HepG2 (cell line): ENCODE measurements around the gene NCAPD2. TPM values are rescaled to one million over a fixed set of nuclear protein-coding genes. Genes with fewer than 3 reads are reported as not detected.

Source experiments
- ATAC-seq: fragments of 200-7000 bp; cut with Tn5 transposase; 3 replicates; pipeline ENCODE4 v1.9.1; 2020; ENCODE audit warnings: mild to moderate bottlenecking, moderate library complexity
- BruUV-seq: library from RNA; stranded (reverse); fragments of 400-500 nt; replicated peaks from 2 replicates; lab custom pipeline; 2021; lab: Mats Ljungman, UMichigan
- CTCF ChIA-PET: fragments of 300-600 bp; formaldehyde crosslinking; extraction: SDS; loops from one replicate; lab custom pipeline; 2021; ENCODE audit warnings: low total read pairs, inconsistent platforms, low intra/inter-chr PET ratio; lab: Yijun Ruan, JAX
- POLR2A ChIA-PET: fragments of 350-600 bp; sonication (Branson Sonifier 250); formaldehyde crosslinking; loops from one replicate; lab custom pipeline; 2020; ENCODE audit warnings: antibody characterized with exemption, inconsistent platforms; lab: Yijun Ruan, JAX
- DNase-seq: peaks from one replicate; pipeline ENCODE4 v3.0.0-alpha.2; 2015; ENCODE audit warnings: low spot score
- FAIRE-seq: peaks from 3 replicates; lab custom pipeline; 2011; peaks lifted over from hg19 to GRCh38; lab: Jason Lieb, UNC
- H2AFZ ChIP-seq: one replicate; pipeline ENCODE4 v1.6.1; 2011; ENCODE audit warnings: low read length, inconsistent platforms
- H3K27ac ChIP-seq: fragments of 300-600 bp; 3 replicates; pipeline ENCODE4 v1.8.0; 2011; ENCODE audit warnings: mixed run types, mild to moderate bottlenecking, mixed read lengths, low read length, inconsistent platforms; ENCODE audit not compliant: insufficient read depth; ENCODE audit errors: extremely low read length
- H3K27me3 ChIP-seq, 2 experiments: fragments of 200-600 bp in 1 of 2; 2 replicates in 1 of 2; 3 replicates in 1 of 2; pipeline versions ENCODE4 v1.6.0 to v1.8.0; 2011; ENCODE audit warnings: low read length in 2 of 2, mild to moderate bottlenecking in 2 of 2, moderate library complexity in 2 of 2, inconsistent platforms in 1 of 2; ENCODE audit not compliant: insufficient read depth in 2 of 2, control insufficient read depth in 1 of 2
- H3K36me3 ChIP-seq, 2 experiments: fragments of 200-600 bp in 1 of 2; replicated peaks in 1 of 2; 2 replicates in 1 of 2; 3 replicates in 1 of 2; pipeline versions ENCODE4 v1.5.1 to v1.8.0; 2011; ENCODE audit warnings: low read length in 2 of 2, inconsistent platforms in 1 of 2; ENCODE audit not compliant: insufficient read depth in 2 of 2, control insufficient read depth in 1 of 2
- H3K4me1 ChIP-seq: 2 replicates; pipeline ENCODE4 v1.5.1; 2012; ENCODE audit warnings: low read length, inconsistent platforms; ENCODE audit not compliant: insufficient read depth
- H3K4me2 ChIP-seq: 2 replicates; pipeline ENCODE4 v1.6.0; 2011; ENCODE audit warnings: low read depth, low read length, inconsistent platforms
- H3K4me3 ChIP-seq, 3 experiments: fragments of 200-600 bp in 1 of 3; sonication (generic), shearing (Covaris generic) in 1 of 3; replicated peaks in 1 of 3; 2 replicates each; pipeline ENCODE4 v1.5.1; 2011 to 2016; ENCODE audit warnings: low read length in 3 of 3, inconsistent platforms in 2 of 3, low read depth in 2 of 3, mild to moderate bottlenecking in 2 of 3, control low read depth in 1 of 3, mixed read lengths in 1 of 3; ENCODE audit not compliant: insufficient read depth in 1 of 3
- H3K79me2 ChIP-seq: one replicate; pipeline ENCODE4 v1.6.1; 2011; ENCODE audit warnings: low read length, inconsistent platforms; ENCODE audit not compliant: insufficient read depth
- H3K9ac ChIP-seq: 2 replicates; pipeline ENCODE4 v1.6.0; 2011; ENCODE audit warnings: mild to moderate bottlenecking, low read depth, low read length, inconsistent platforms; ENCODE audit not compliant: insufficient read depth
- H3K9me3 ChIP-seq: 2 replicates; pipeline ENCODE4 v1.5.1; 2012; ENCODE audit warnings: mild to moderate bottlenecking, low read length
- H4K20me1 ChIP-seq: 2 replicates; pipeline ENCODE4 v1.6.0; 2011; ENCODE audit warnings: inconsistent platforms, mild to moderate bottlenecking, low read length, moderate library complexity; ENCODE audit not compliant: insufficient read depth
- ASH2L ChIP-seq: fragments of 300-600, 200-600 bp; sonication (generic); IDR thresholded peaks from 2 replicates; pipeline ENCODE4 v1.7.0; 2017; ENCODE audit warnings: low read depth, mild to moderate bottlenecking, moderate library complexity, mixed read lengths, low read length; ENCODE audit not compliant: insufficient read length
- ELF3 ChIP-seq: IDR thresholded peaks from 2 replicates; pipeline ENCODE4 v1.6.1; 2016; ENCODE audit warnings: missing genetic modification reagents, missing compliant biosample characterization
- FOXM1 ChIP-seq: sonication (generic); formaldehyde crosslinking; IDR thresholded peaks from 2 replicates; pipeline ENCODE4 v1.5.0; 2020; ENCODE audit warnings: missing genetic modification reagents
- MNT ChIP-seq: fragments of 450-650 bp; IDR thresholded peaks from 2 replicates; pipeline ENCODE4 v1.6.1; 2016
- MTF1 ChIP-seq: sonication (generic); formaldehyde crosslinking; IDR thresholded peaks from 2 replicates; pipeline ENCODE4 v1.5.0; 2020; ENCODE audit warnings: missing genetic modification reagents
- POLR2G ChIP-seq: fragments of 200-400 bp; formaldehyde crosslinking; IDR thresholded peaks from 2 replicates; pipeline ENCODE4 v1.6.1; 2018; ENCODE audit warnings: mild to moderate bottlenecking, low read depth, low read length, moderate library complexity
- TBL1XR1 ChIP-seq: fragments of 150-350 bp; IDR thresholded peaks from 2 replicates; pipeline ENCODE4 v1.6.1; 2014; ENCODE audit warnings: borderline replicate concordance, low read length; ENCODE audit not compliant: partially characterized antibody
- ZBTB8A ChIP-seq: sonication (generic); formaldehyde crosslinking; IDR thresholded peaks from 2 replicates; pipeline ENCODE4 v1.4.0; 2020; ENCODE audit warnings: mild to moderate bottlenecking, low read depth, missing genetic modification reagents, borderline replicate concordance
- ZNF879 ChIP-seq: sonication (generic); formaldehyde crosslinking; IDR thresholded peaks from 2 replicates; pipeline ENCODE4 v1.8.1; 2023; ENCODE audit warnings: missing genetic modification reagents
- WGBS: methylation state at CpG from one replicate; pipeline ENCODE4 v1.1.6; 2017; ENCODE audit warnings: low lambda C conversion rate; 5-methylcytosine and 5-hydroxymethylcytosine counted together
- in situ Hi-C: cut with HindIII; loops from 2 replicates; pipeline ENCODE4 v1.10.0; 2017; ENCODE audit warnings: low pct_unique_long_range_greater_than_20kb; ENCODE audit not compliant: extremely low pct_ligation_motif_present
- intact Hi-C: fragments of 100-400 bp; cut with micrococcal nuclease; formaldehyde crosslinking; loops from one replicate; pipeline ENCODE4 v1.10.0; 2022; ENCODE audit not compliant: unreplicated experiment
- polyA plus RNA-seq, 8 experiments: library from polyadenylated mRNA; depleted of rRNA in 3 of 8; stranded (reverse) in 7 of 8; unstranded in 1 of 8; fragments of >200 nt; fragmentation: Illumina TruSeq in 4 of 8; extraction: Trizol in 4 of 8; gene quantifications; 2 replicates each; pipeline versions ENCODE4 v1.2.1 to v1.2.3, GENCODE V29; 2011 to 2016; ENCODE audit warnings: low read depth in 4 of 8, missing spikeins in 1 of 8, mixed read lengths in 1 of 8; ENCODE audit not compliant: insufficient read depth in 1 of 8
- total RNA-seq, 5 experiments: library from RNA; depleted of rRNA; stranded (reverse); fragments of >200 nt; fragmentation: Illumina TruSeq; extraction: Trizol; gene quantifications; 2 replicates each; pipeline ENCODE4 v1.2.3, GENCODE V29; 2016; ENCODE audit warnings: low read depth in 1 of 5
- TF ChIP-seq, protein P1 (sequence below): sonication (generic); formaldehyde crosslinking; IDR thresholded peaks from 2 replicates; pipeline ENCODE4 v1.8.1; 2023; ENCODE audit warnings: missing genetic modification reagents, mild to moderate bottlenecking, borderline replicate concordance

Gene NCAPD2
- total and polyA plus RNA-seq, 2 of the 13 experiments (the other 11 are each of a cell fraction or from before 2014, with no cell fraction given): 51.1 to 65.6 TPM

GRCh38 chr12:6460751-6461371 lies 33.0 kb upstream of the NCAPD2 start (continued):
- TF ChIP-seq ZBTB8A (CRISPR knock-in tag) (no peak), ASH2L (no peak), MNT (no peak), ZNF879 (no peak), ELF3 (no peak)
- TF ChIP-seq, protein P1, sequence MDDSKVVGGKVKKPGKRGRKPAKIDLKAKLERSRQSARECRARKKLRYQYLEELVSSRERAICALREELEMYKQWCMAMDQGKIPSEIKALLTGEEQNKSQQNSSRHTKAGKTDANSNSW (CRISPR knock-in tag): no peak

DNA sequence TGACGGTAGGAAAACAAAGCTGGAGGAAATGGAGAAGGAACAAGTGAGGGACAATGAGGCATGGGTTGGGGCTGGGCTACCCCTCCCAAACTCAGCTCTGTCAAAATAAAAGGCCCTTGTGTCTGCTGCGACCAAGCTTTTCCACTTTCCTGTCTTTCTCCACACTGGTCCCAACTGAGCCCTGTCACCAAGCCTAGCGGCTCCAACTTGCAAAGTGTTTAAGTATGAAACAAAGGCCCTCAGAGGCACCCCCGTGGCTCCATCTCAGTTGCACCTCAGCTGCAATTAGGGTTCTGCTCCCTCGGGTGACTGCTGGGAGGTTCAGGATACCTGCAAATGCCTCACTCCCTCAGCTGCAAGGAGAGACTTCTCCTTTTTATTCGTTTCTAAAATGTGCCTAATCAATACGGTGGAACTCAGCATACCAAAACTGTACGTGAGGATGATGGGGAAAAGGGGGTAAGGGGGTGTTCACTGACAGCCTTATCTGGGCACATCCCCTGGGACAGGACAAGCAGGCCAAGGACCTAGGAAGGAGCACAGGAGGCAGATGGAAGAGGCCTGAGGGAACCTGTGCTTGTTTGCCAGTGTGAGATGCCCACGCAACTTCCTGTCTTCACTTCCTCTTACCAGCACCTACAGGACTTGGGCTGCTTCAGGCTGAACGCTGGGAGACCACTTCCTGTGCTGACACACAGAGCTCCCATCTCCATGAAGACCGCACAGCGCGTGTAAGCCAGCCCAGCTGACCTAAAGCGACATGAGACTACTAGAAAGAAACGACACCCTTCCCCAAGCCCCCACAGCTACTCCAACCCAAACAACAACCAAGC lies 32.3 kb upstream of the NCAPD2 start:
- 93% methylated on average over 12 of the region's 15 CpGs for WGBS
- Histone ChIP-seq H3K4me2 (no peak overlapping the region), H3K9me3 (no peaks in the 10 kb centered on the region), H3K9ac (no peak overlapping the region), H3K4me3 (no peak overlapping the region), H3K27me3 (no peaks in the 10 kb centered on the region), H2AFZ (no peak overlapping the region), H3K4me1 (0 out of 2 replicates have a peak, but pooled peaks cover 5% of the 10 kb centered on the region), H4K20me1 (no peaks in the 10 kb centered on the region), H3K27ac (no peak overlapping the region), H3K79me2 (no peaks in the 10 kb centered on the region), H3K36me3 (peaks cover 20 to 54% of the 10 kb centered on the region in 2 experiments)
- FAIRE-seq: no peak
- ChIA-PET CTCF (no interaction called here), POLR2A (interaction anchor here (1.1 to 2.9 kb wide), 3 partner anchors 9 to 72 kb away, joined by 3 to 12 read pairs (median 9); partner anchors contain the start of genes TAPBPL and VAMP1)
- no peak for ATAC-seq
- TF ChIP-seq TBL1XR1 (no peak), POLR2G (0 out of 2 replicates have a peak, but pooled peaks have one; percentile 2), FOXM1 (CRISPR knock-in tag) (no peak), MTF1 (CRISPR knock-in tag) (no peak)
- intact Hi-C loops (loop anchor here (10.0 kb wide), 1 partner anchor 127 kb away; no protein-coding TSS in a partner anchor), in situ Hi-C loops (loop anchor here (5.0 to 25.0 kb wide), 2 partner anchors 39 to 399 kb away; no protein-coding TSS in a partner anchor)
- no peak for DNase-seq
- no TSS peak for BruUV-seq
